Ovary (tissue), 9 donors: Measurements from ENCODE around the gene MAPK8. TPM values are rescaled to one million over a fixed set of nuclear protein-coding genes. Genes with fewer than 3 reads are reported as not detected.

Experiments used
- DNase-seq, 5 donors: peaks; one replicate each; pipeline ENCODE4 v3.0.0-alpha.2; 2019 to 2020
- H3K27ac ChIP-seq, 2 donors: fragments of 200-600 bp; one replicate each; pipeline versions ENCODE4 v1.5.1 to v1.8.0; 2019 to 2022
- H3K27me3 ChIP-seq: fragments of 200-600 bp; one replicate; pipeline ENCODE4 v1.8.0; 2022
- H3K36me3 ChIP-seq: fragments of 200-600 bp; sonication (generic); one replicate; pipeline ENCODE4 v1.5.1; 2019
- H3K4me1 ChIP-seq: one replicate; pipeline ENCODE4 v1.8.1; 2013; ENCODE audit warnings: mild to moderate bottlenecking, moderate library complexity; ENCODE audit not compliant: insufficient read depth
- H3K4me3 ChIP-seq: fragments of 200-600 bp; sonication (generic); one replicate; pipeline ENCODE4 v1.5.1; 2017
- H3K9me3 ChIP-seq, 2 donors: fragments of 200-600 bp in 1 of 2; sonication (generic) in 1 of 2; one replicate each; pipeline versions ENCODE4 v1.5.1 to v1.8.1; 2013 to 2019; ENCODE audit warnings: mild to moderate bottlenecking in 1 of 2, moderate library complexity in 1 of 2
- EP300 ChIP-seq: sonication (generic); formaldehyde crosslinking; IDR thresholded peaks from one replicate; pipeline ENCODE4 v1.6.1; 2017; ENCODE audit warnings: antibody characterized with exemption
- POLR2A ChIP-seq: fragments of 450-650 bp; IDR thresholded peaks from one replicate; pipeline ENCODE4 v1.6.1; 2017; ENCODE audit warnings: antibody characterized with exemption, mild to moderate bottlenecking, moderate library complexity
- WGBS, 3 donors: extraction: QIAGEN DNeasy Blood & Tissue Kit in 1 of 3; methylation state at CpG; one replicate each; pipeline versions ENCODE4 v1.1.5 to v1.1.7; 2013 to 2017; 5-methylcytosine and 5-hydroxymethylcytosine counted together
- intact Hi-C, 4 donors: fragments of 100-400 bp; cut with DNase I; formaldehyde crosslinking; loops; one replicate each; pipeline versions ENCODE4 v1.11.0 to v1.15.1; 2022 to 2023
- polyA plus RNA-seq, 2 donors: library from polyadenylated mRNA; stranded (reverse); fragments of 200-250 nt in 1 of 2; fragments of 350-450 nt in 1 of 2; fragmentation: Illumina TruSeq in 1 of 2; extraction: RNeasy Lipid Tissue Mini Kit (QIAGEN cat#74804) in 1 of 2; gene quantifications; one replicate each; pipeline ENCODE4 v1.2.3, GENCODE V29; 2013 to 2014
- total RNA-seq, 7 donors: library from RNA; depleted of rRNA in 2 of 7; stranded (reverse); fragments of >200 nt in 2 of 7; fragmentation: NEBNext Ultra II Directional in 3 of 7; extraction: Animal tissue kit (Norgen Biotek cat#: 25700) in 3 of 7; gene quantifications; one replicate each; pipeline versions ENCODE4 v1.1.0 to v1.2.4, GENCODE V29; 2016 to 2023
- TF ChIP-seq, protein P1 (sequence below), 3 donors: fragments of 450-650 bp in 2 of 3; fragments of 200-600 bp in 1 of 3; IDR thresholded peaks; one replicate each; pipeline versions ENCODE4 v1.5.1 to v1.8.0; 2016 to 2022; ENCODE audit warnings: antibody characterized with exemption in 3 of 3, mild to moderate bottlenecking in 1 of 3
- donor health status: DM: no; HTN: no; CAD: no; lungs with moderate emphysema.
- donor health status: DM: no; HTN: no; CAD: no.
- donor health status: Bipolar disorder and iron deficiency.
- donor health status: DM: yes; HTN: yes; CAD: no.
- donor health status: DM: no; HTN: no; CAD: no.
- donor health status: DM: yes; HTN: yes; CAD: no.

Gene MAPK8
- total and polyA plus RNA-seq, 9 donors: 21.9 to 110 (median 68.6) TPM

DNA sequence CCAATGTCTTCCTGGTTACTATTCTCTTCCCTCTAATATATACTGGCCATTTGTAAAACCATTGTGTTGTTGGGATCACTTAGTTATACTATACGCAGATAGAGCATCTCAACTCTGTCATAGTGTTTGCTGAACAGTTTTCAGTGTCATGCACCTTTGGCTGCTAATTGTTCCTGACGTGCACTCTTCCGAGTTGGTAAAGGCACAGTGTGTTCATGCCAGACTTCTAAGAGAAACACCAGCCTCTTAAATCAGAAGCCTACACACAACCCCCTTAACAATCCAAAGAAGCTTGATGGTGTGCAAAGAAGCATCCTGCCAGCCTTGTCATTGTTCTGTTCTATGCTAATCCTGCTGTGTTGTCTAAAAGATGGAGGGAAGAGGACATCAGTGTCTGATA is 131.1 kb downstream of the MAPK8 start:
- Histone ChIP-seq H3K36me3 (no peaks in the 10 kb centered on the region), H3K4me1 (peaks cover 5% of the 10 kb centered on the region), H3K4me3 (no peak overlapping the region), H3K27ac (no peak overlapping the region), H3K9me3 (no peaks in the 10 kb centered on the region), H3K27me3 (no peaks in the 10 kb centered on the region)
- intact Hi-C loops: no loop called here
- DNase-seq: no peak
- TF ChIP-seq, protein P1, sequence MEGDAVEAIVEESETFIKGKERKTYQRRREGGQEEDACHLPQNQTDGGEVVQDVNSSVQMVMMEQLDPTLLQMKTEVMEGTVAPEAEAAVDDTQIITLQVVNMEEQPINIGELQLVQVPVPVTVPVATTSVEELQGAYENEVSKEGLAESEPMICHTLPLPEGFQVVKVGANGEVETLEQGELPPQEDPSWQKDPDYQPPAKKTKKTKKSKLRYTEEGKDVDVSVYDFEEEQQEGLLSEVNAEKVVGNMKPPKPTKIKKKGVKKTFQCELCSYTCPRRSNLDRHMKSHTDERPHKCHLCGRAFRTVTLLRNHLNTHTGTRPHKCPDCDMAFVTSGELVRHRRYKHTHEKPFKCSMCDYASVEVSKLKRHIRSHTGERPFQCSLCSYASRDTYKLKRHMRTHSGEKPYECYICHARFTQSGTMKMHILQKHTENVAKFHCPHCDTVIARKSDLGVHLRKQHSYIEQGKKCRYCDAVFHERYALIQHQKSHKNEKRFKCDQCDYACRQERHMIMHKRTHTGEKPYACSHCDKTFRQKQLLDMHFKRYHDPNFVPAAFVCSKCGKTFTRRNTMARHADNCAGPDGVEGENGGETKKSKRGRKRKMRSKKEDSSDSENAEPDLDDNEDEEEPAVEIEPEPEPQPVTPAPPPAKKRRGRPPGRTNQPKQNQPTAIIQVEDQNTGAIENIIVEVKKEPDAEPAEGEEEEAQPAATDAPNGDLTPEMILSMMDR (IDR thresholded peaks at IDR 0.05): no peak
- TF ChIP-seq POLR2A (no peak), EP300 (no peak)
- WGBS, 3 donors: 93 to 95% (median 93%) methylated on average over 3 of the region's 3 CpGs

DNA sequence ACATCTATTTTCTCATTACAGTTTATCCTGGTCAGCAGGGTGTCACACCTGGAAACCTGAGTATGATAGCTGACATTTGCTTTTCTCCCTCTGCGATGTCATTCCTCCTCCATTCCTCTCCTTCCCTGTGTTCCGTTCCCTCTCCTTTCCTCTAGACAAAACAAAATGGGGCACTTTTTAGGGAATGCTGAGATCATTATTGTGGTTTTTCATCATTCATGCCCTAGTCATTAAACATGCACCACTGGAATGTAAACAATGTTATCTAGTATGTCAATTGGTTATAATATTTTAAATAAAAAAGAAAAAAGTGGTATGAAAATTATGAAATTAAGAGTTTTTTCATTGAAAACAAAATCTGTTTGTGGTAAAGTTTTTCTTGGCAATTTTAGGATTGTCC is 132.6 kb downstream of the MAPK8 start:
- no peak for DNase-seq
- H3K9me3 ChIP-seq: no peaks in the 10 kb centered on the region
- no peak for TF ChIP-seq EP300
- no peak for TF ChIP-seq POLR2A
- TF ChIP-seq, protein P1 (IDR thresholded peaks at IDR 0.05): no peak
- no peaks in the 10 kb centered on the region for H3K36me3 ChIP-seq
- peak overlapping the region in 1 of 2 donors; percentile 45 for H3K27ac ChIP-seq
- WGBS, 3 donors: 4 to 35% (median 9%) methylated on average over 2 of the region's 2 CpGs
- intact Hi-C loops: no loop called here
- H3K27me3 ChIP-seq: no peaks in the 10 kb centered on the region
- no peak overlapping the region for H3K4me3 ChIP-seq
- peaks cover 5% of the 10 kb centered on the region for H3K4me1 ChIP-seq

DNA sequence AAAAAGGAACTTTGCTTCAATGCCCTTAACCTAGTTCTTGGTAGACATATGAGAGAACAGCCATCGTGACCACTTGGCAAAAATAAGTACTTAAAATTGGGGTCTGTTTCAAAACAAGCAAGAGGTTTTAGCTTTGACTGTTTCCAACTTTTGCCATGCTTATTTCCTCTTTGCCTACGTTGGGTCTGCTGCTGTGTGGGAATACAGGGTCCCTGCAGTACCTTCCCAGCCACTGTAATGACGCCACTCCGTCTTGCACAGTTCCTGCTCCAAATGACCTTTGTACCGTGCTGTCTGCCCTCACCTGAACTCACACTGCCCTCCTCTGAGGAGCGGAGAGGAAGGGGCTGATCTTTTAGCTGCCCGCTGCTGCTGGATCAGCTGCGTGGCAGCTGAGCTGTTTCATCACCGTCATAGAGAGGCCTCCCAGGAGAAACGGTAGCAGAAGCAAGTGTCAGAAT is 133.1 kb downstream of the MAPK8 start:
- peak in 3 of 5 donors; percentile 59 to 65 (median 64) for DNase-seq
- 18 to 36% (median 29%) methylated on average over 10 of the region's 10 CpGs for WGBS, 3 donors
- TF ChIP-seq POLR2A (no peak), EP300 (no peak)
- TF ChIP-seq, protein P1 (IDR thresholded peaks at IDR 0.05): no peak

DNA sequence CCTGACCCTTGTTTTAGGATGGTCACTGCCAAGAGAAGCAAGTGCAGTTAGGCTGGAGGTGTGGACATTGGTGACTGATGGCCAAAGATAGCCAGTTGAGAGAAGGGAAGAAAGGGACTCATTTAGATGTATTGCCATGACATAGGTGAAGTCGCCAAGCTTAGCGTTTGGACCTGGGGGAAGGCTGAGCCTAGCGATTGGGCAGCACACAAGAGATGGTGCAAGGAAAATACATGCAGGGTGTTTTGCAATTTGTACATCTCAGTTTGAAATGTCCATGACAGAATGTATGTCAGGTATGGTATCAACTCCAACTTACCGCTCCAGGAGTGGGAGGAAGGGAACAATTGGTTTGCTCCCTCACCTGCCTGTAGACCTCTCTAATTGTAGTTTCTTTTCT is 134.3 kb downstream of the MAPK8 start:
- Histone ChIP-seq H3K9me3 (no peaks in the 10 kb centered on the region), H3K27ac (no peak overlapping the region), H3K4me3 (no peak overlapping the region), H3K27me3 (no peaks in the 10 kb centered on the region), H3K4me1 (peaks cover 5% of the 10 kb centered on the region), H3K36me3 (no peaks in the 10 kb centered on the region)
- no peak for TF ChIP-seq POLR2A
- TF ChIP-seq, protein P1 (IDR thresholded peaks at IDR 0.05): no peak
- TF ChIP-seq EP300: no peak
- DNase-seq: no peak
- WGBS, 3 donors: 97 to 98% (median 98%) methylated on average over 4 of the region's 4 CpGs
- intact Hi-C loops: no loop called here

More for the DNA sequence above, 133.1 kb downstream of the MAPK8 start:
- H3K27ac ChIP-seq: peak overlapping the region in 1 of 2 donors; percentile 45
- H3K4me3 ChIP-seq: no peak overlapping the region
- no peaks in the 10 kb centered on the region for H3K27me3 ChIP-seq
- H3K36me3 ChIP-seq: no peaks in the 10 kb centered on the region
- intact Hi-C loops: no loop called here
- no peaks in the 10 kb centered on the region for H3K9me3 ChIP-seq
- peaks cover 5% of the 10 kb centered on the region for H3K4me1 ChIP-seq
